GM23338 (cell line): ENCODE results near the gene OLA1.

Experiments
- CREB1 ChIP-seq: fragments of 250-450 bp; sonication (Bioruptor Pico); IDR thresholded peaks from 2 replicates; pipeline ENCODE4 v1.5.0; 2020; ENCODE audit warnings: low read depth, mild to moderate bottlenecking, moderate library complexity
- ETS1 ChIP-seq: IDR thresholded peaks from 2 replicates; pipeline ENCODE4 v1.6.1; 2016; ENCODE audit warnings: antibody characterized with exemption
- EZH2 ChIP-seq: fragments of 200-600 bp; sonication (generic); IDR thresholded peaks from one replicate; pipeline ENCODE4 v1.8.0; 2017; ENCODE audit warnings: antibody characterized with exemption, mild to moderate bottlenecking, low read depth; ENCODE audit not compliant: unreplicated experiment
- JUNB ChIP-seq: IDR thresholded peaks from one replicate; pipeline ENCODE4 v1.6.1; 2016; ENCODE audit warnings: antibody characterized with exemption; ENCODE audit not compliant: unreplicated experiment
- NANOG ChIP-seq: IDR thresholded peaks from 2 replicates; pipeline ENCODE4 v1.6.1; 2016; ENCODE audit warnings: antibody characterized with exemption, borderline replicate concordance
- POLR2AphosphoS5 ChIP-seq: IDR thresholded peaks from 2 replicates; pipeline ENCODE4 v1.6.1; 2016; ENCODE audit warnings: antibody characterized with exemption, low read depth
- STAT1 ChIP-seq: IDR thresholded peaks from one replicate; pipeline ENCODE4 v1.6.1; 2016; ENCODE audit warnings: antibody characterized with exemption; ENCODE audit not compliant: unreplicated experiment
- ZNF114 ChIP-seq: fragments of 250-450 bp; sonication (Bioruptor Pico); IDR thresholded peaks from 2 replicates; pipeline ENCODE4 v1.5.0; 2020; ENCODE audit warnings: mild to moderate bottlenecking, moderate library complexity
- TF ChIP-seq, protein P1 (sequence below), 2 experiments: fragments of 200-600 bp in 1 of 2; sonication (generic) in 1 of 2; conservative IDR thresholded peaks; 2 replicates each; pipeline versions ENCODE4 v1.5.1 to v1.6.1; 2016 to 2017; ENCODE audit warnings: antibody characterized with exemption in 2 of 2, low read depth in 2 of 2, mild to moderate bottlenecking in 2 of 2, moderate library complexity in 1 of 2
- TF ChIP-seq, protein P2 (sequence below): IDR thresholded peaks from one replicate; pipeline ENCODE4 v1.6.1; 2018; ENCODE audit warnings: antibody characterized with exemption; ENCODE audit not compliant: unreplicated experiment

- TF ChIP-seq, protein P1, sequence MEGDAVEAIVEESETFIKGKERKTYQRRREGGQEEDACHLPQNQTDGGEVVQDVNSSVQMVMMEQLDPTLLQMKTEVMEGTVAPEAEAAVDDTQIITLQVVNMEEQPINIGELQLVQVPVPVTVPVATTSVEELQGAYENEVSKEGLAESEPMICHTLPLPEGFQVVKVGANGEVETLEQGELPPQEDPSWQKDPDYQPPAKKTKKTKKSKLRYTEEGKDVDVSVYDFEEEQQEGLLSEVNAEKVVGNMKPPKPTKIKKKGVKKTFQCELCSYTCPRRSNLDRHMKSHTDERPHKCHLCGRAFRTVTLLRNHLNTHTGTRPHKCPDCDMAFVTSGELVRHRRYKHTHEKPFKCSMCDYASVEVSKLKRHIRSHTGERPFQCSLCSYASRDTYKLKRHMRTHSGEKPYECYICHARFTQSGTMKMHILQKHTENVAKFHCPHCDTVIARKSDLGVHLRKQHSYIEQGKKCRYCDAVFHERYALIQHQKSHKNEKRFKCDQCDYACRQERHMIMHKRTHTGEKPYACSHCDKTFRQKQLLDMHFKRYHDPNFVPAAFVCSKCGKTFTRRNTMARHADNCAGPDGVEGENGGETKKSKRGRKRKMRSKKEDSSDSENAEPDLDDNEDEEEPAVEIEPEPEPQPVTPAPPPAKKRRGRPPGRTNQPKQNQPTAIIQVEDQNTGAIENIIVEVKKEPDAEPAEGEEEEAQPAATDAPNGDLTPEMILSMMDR (conservative IDR thresholded peaks at IDR 0.05; ENCODE audit: low read depth in 2 of 2): no peak
- TF ChIP-seq EZH2 (no peak), POLR2AphosphoS5 (no peak), CREB1 (CRISPR knock-in tag) (no peak), STAT1 (no peak), JUNB (no peak), ETS1 (no peak), ZNF114 (CRISPR knock-in tag) (no peak), NANOG (no peak)
- TF ChIP-seq, protein P2, sequence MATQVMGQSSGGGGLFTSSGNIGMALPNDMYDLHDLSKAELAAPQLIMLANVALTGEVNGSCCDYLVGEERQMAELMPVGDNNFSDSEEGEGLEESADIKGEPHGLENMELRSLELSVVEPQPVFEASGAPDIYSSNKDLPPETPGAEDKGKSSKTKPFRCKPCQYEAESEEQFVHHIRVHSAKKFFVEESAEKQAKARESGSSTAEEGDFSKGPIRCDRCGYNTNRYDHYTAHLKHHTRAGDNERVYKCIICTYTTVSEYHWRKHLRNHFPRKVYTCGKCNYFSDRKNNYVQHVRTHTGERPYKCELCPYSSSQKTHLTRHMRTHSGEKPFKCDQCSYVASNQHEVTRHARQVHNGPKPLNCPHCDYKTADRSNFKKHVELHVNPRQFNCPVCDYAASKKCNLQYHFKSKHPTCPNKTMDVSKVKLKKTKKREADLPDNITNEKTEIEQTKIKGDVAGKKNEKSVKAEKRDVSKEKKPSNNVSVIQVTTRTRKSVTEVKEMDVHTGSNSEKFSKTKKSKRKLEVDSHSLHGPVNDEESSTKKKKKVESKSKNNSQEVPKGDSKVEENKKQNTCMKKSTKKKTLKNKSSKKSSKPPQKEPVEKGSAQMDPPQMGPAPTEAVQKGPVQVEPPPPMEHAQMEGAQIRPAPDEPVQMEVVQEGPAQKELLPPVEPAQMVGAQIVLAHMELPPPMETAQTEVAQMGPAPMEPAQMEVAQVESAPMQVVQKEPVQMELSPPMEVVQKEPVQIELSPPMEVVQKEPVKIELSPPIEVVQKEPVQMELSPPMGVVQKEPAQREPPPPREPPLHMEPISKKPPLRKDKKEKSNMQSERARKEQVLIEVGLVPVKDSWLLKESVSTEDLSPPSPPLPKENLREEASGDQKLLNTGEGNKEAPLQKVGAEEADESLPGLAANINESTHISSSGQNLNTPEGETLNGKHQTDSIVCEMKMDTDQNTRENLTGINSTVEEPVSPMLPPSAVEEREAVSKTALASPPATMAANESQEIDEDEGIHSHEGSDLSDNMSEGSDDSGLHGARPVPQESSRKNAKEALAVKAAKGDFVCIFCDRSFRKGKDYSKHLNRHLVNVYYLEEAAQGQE: no peak
Observed at GRCh38 chr2:174051741-174052583, 196.4 kb downstream of the OLA1 start.
